Esophagus (tissue), 2 donors: ENCODE data around the gene XBP1. TPM values are rescaled to one million over a fixed set of nuclear protein-coding genes. Genes with fewer than 3 reads are reported as not detected.

ENCODE experiments used
- H3K27ac ChIP-seq, 2 donors: one replicate each; pipeline ENCODE4 v1.5.1; 2013; ENCODE audit warnings: low read depth in 2 of 2, mild to moderate bottlenecking in 2 of 2, inconsistent platforms in 1 of 2, low read length in 1 of 2, moderate library complexity in 1 of 2
- H3K27me3 ChIP-seq, 2 donors: one replicate each; pipeline ENCODE4 v1.6.1; 2013; ENCODE audit warnings: low read length in 2 of 2, control low read depth in 1 of 2, mild to moderate bottlenecking in 1 of 2; ENCODE audit not compliant: insufficient read depth in 2 of 2, control insufficient read depth in 1 of 2
- H3K36me3 ChIP-seq, 2 donors: one replicate each; pipeline ENCODE4 v1.6.1; 2013; ENCODE audit warnings: low read length in 1 of 2; ENCODE audit not compliant: control insufficient read depth in 2 of 2, insufficient read depth in 2 of 2
- H3K4me1 ChIP-seq, 2 donors: one replicate each; pipeline ENCODE4 v1.6.1; 2013; ENCODE audit warnings: low read length in 1 of 2; ENCODE audit not compliant: control insufficient read depth in 2 of 2, insufficient read depth in 2 of 2
- H3K4me3 ChIP-seq, 2 donors: one replicate each; pipeline ENCODE4 v1.5.1; 2013; ENCODE audit warnings: low read length in 2 of 2, mild to moderate bottlenecking in 2 of 2, low read depth in 1 of 2, moderate library complexity in 1 of 2
- H3K9me3 ChIP-seq, 2 donors: one replicate each; pipeline ENCODE4 v1.6.1; 2013; ENCODE audit warnings: mild to moderate bottlenecking in 2 of 2, low read depth in 1 of 2, low read length in 1 of 2, moderate library complexity in 1 of 2; ENCODE audit not compliant: control insufficient read depth in 2 of 2, insufficient read depth in 1 of 2
- WGBS, 2 donors: extraction: QIAGEN DNeasy Blood & Tissue Kit; methylation state at CpG; one replicate each; pipeline ENCODE4 v1.1.7; 2013; 5-methylcytosine and 5-hydroxymethylcytosine counted together
- polyA plus RNA-seq, 2 donors: library from polyadenylated mRNA; stranded (reverse); fragments of 200-250 nt; gene quantifications; one replicate each; pipeline ENCODE4 v1.2.3, GENCODE V29; 2013
- donor health status: healthy with polysubstance abuse.
- donor health status: Bipolar disorder and iron deficiency.

XBP1 gene
- polyA plus RNA-seq, 2 donors = 30.5 to 84.1 TPM

DNA sequence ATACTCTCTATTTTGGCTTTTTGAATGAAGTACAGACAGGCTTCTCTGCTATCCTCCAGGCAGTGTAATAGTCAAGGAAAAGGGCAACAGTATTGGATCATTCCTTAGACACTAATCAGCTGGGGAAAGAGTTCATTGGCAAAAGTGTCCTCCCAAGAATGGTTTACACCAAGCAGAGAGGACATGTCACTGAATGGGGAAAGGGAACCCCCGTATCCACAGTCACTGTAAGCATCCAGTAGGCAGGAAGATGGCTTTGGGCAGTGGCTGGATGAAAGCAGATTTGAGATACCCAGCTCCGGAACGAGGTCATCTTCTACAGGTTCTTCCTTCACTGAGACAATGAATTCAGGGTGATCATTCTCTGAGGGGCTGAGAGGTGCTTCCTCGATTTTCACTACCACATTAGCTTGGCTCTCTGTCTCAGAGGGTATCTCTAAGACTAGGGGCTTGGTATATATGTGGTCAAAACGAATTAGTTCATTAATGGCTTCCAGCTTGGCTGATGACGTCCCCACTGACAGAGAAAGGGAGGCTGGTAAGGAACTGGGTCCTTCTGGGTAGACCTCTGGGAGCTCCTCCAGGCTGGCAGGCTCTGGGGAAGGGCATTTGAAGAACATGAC is 5.2 kb downstream of the XBP1 start:
- Histone ChIP-seq H3K9me3 (no peaks in the 10 kb centered on the region), H3K4me3 (no peak overlapping the region), H3K4me1 (no peaks in the 10 kb centered on the region), H3K27me3 (no peaks in the 10 kb centered on the region), H3K27ac (no peak overlapping the region), H3K36me3 (peaks cover 15 to 18% of the 10 kb centered on the region in 2 donors)
- 66 to 82% methylated on average over 6 of the region's 6 CpGs for WGBS, 2 donors

GRCh38 chr22:28793976-28794584 is 6.3 kb downstream of the XBP1 start:
- H3K36me3 ChIP-seq = peaks cover 15 to 18% of the 10 kb centered on the region in 2 donors
- H3K27ac ChIP-seq = no peak overlapping the region
- H3K9me3 ChIP-seq = no peaks in the 10 kb centered on the region
- 73 to 82% methylated on average over 4 of the region's 4 CpGs for WGBS, 2 donors
- H3K4me3 ChIP-seq = no peak overlapping the region
- no peaks in the 10 kb centered on the region for H3K27me3 ChIP-seq
- H3K4me1 ChIP-seq = no peaks in the 10 kb centered on the region

- no peaks in the 10 kb centered on the region for H3K4me1 ChIP-seq
Observed at GRCh38 chr22:28792491-28793383, 7.6 kb downstream of the XBP1 start.

DNA sequence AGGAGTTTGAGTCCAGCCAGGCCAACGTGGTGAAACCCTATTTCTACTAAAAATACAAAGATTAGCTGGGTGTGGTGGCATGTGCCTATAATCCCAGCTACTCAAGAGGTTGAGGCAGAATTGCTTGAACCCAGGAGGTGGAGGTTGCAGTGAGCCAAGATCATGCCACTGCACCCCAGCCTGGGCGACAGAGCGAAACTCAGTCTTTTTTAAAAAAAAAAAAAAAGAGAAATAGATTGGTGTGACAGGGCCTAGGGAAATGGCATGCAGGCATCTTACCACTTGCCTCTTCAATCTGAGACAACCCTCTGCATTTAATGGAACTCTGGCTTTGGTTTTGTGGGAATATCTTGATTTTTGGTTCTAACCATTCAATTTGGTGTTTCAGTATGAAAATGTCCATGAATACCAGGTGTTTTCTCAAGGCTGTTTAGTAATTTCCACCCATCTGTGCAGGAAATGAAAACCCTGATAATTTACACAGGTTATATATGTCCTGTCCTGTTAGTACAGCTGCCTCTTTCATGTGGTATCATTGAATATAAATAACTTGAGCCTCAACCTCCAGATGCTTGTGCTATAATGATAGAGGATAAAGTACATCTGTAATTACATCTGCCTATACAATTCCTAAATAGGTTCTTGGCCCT is 8.4 kb downstream of the XBP1 start:
- H3K27me3 ChIP-seq = no peaks in the 10 kb centered on the region
- H3K36me3 ChIP-seq = peaks cover 11 to 15% of the 10 kb centered on the region in 2 donors
- H3K4me1 ChIP-seq = no peaks in the 10 kb centered on the region
- no peak overlapping the region for H3K4me3 ChIP-seq
- WGBS, 2 donors = 58 to 66% methylated on average over 3 of the region's 3 CpGs
- H3K27ac ChIP-seq = no peak overlapping the region
- H3K9me3 ChIP-seq = no peaks in the 10 kb centered on the region

More at GRCh38 chr22:28792491-28793383, 7.6 kb downstream of the XBP1 start:
- H3K27me3 ChIP-seq = no peaks in the 10 kb centered on the region
- H3K4me3 ChIP-seq = no peak overlapping the region
- WGBS, 2 donors = 72 to 90% methylated on average over 15 of the region's 15 CpGs
- no peak overlapping the region for H3K27ac ChIP-seq
- no peaks in the 10 kb centered on the region for H3K9me3 ChIP-seq
- H3K36me3 ChIP-seq = peaks cover 15% of the 10 kb centered on the region in 2 donors

DNA sequence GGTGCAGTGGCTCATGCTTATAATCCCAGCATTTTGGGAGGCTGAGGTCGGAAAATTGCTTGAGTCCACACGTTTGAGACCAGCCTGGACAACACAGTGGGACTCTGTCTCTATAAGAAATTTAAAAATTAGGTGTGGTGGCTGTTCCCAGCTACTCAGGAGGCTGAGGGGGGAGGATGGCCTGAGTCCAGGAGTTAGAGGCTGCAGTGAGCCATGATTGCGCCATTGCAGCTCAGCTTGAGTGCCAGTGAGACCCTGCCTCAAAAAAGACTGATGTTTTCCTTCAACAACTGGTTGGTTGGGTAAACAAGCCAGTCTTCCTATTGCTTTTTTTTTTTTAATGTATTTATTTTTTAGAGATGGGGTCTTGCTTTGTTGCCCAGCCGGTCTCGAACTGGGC is 9.2 kb downstream of the XBP1 start:
- Histone ChIP-seq H3K36me3 (peaks cover 10 to 11% of the 10 kb centered on the region in 2 donors), H3K27ac (no peak overlapping the region), H3K9me3 (no peaks in the 10 kb centered on the region), H3K27me3 (no peaks in the 10 kb centered on the region), H3K4me3 (no peak overlapping the region), H3K4me1 (no peaks in the 10 kb centered on the region)
- 95 to 96% methylated on average over 5 of the region's 5 CpGs for WGBS, 2 donors

DNA sequence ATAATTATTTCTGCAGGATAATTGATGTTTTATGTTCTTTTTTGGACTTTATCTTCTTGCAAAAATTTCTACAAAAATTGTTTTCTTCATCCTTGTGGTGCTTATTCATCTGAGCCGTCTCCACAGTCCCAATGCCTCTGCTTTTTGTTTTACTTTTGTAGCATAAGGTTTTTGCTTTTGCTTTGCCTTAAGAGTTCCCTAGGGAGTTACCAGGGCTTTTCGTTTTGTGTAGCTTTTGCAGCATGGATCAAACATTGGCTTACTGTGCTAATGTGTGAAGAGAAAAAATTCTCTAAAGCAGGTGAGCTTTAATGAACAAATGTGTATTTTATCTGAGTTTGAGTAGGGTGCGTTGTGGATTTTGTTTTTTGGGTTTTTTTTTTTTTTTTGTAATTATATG is 11.8 kb downstream of the XBP1 start:
- no peaks in the 10 kb centered on the region for H3K9me3 ChIP-seq
- H3K27ac ChIP-seq = no peak overlapping the region
- H3K27me3 ChIP-seq = no peaks in the 10 kb centered on the region
- H3K4me1 ChIP-seq = no peaks in the 10 kb centered on the region
- peaks cover 11% of the 10 kb centered on the region in 2 donors for H3K36me3 ChIP-seq
- no peak overlapping the region for H3K4me3 ChIP-seq
- 65 to 71% methylated on average over 3 of the region's 3 CpGs for WGBS, 2 donors

DNA sequence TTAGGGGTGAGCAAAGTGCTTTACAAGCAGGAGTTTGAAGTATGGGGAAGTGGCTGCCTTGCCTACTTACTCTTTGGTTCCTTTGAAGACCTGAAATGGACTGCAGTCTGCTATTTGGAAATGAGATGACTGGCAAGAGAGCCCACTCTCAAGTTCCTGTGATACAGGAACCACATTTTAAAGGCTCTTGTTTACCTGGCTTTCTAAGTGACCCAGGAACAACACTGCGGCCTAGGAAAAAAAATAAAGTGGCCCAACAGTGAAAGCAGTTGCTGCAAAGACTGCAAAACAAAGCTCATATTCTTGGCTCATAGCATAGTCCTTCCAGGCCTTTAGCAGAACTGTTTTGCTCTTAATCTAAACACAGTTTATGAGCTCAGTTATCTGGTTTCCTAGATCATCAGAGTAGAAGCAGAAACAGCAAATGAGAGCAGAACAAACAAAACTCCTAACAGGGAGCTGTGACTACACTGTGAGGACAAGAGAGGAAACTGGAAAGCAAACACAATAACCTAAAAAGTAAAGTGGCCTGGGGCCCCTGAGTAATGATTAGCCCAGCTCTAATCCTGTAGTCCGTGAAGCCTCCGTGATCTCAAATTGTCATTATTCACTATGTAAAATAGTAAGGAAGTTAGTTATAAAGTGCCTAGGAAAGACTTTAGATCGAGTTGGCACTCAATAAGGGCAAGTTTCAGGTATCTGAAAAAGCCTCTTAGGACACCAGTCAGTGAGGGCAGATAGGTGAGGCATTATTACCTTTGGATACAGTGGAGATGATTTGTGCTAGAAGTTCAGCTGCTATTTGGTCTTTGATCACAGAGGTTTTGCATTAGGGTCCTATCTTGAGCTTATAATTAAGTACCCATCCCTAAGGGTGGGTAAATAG is 16.3 kb downstream of the XBP1 start:
- Histone ChIP-seq H3K9me3 (no peaks in the 10 kb centered on the region), H3K27me3 (no peaks in the 10 kb centered on the region), H3K4me1 (no peaks in the 10 kb centered on the region), H3K36me3 (peaks cover 12 to 17% of the 10 kb centered on the region in 2 donors), H3K4me3 (no peak overlapping the region), H3K27ac (no peak overlapping the region)
- 56 to 72% methylated on average over 4 of the region's 4 CpGs for whole genome bisulfite sequencing, 2 donors

DNA sequence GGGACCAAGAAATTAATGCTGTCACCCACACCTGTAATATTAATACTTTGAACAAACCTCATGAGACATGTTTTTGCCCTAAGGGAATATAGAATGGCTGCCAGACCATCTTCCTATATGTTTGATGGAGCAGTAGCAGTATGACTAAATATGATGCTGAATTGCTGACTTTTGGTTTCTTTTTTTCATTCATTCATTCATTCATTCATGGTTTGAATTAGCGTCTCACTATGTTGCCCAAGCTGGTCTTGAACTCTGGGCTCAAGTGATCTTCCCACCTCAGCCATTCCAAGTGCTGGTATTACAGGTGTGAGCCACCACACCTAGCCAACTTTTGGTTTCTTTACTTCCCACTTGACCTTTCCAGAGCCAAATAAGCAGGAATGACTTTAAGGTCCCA is 20.1 kb downstream of the XBP1 start:
- no peak overlapping the region for H3K4me3 ChIP-seq
- H3K4me1 ChIP-seq = peaks cover 0 to 2% of the 10 kb centered on the region in 2 donors
- no peak overlapping the region for H3K27ac ChIP-seq
- no peaks in the 10 kb centered on the region for H3K9me3 ChIP-seq
- no peaks in the 10 kb centered on the region for H3K27me3 ChIP-seq
- WGBS, 2 donors = 88 to 93% methylated on average over 1 of the region's 1 CpG
- H3K36me3 ChIP-seq = peaks cover 12 to 21% of the 10 kb centered on the region in 2 donors
